HG02642 (cell line): Measurements from ENCODE around the gene ARID1B.
"Not testable (repeated sequence)": the region's sequence is repeated elsewhere in the genome, so short reads cannot be mapped to it uniquely, and the experiment has no call there.

Experiments used
- ATAC-seq: cut with Tn5 transposase; IDR thresholded peaks from one replicate; pipeline ENCODE4 v1.9.1; 2021; ENCODE audit warnings: mild to moderate bottlenecking; ENCODE audit not compliant: unreplicated experiment, poor library complexity

ARID1B gene

DNA sequence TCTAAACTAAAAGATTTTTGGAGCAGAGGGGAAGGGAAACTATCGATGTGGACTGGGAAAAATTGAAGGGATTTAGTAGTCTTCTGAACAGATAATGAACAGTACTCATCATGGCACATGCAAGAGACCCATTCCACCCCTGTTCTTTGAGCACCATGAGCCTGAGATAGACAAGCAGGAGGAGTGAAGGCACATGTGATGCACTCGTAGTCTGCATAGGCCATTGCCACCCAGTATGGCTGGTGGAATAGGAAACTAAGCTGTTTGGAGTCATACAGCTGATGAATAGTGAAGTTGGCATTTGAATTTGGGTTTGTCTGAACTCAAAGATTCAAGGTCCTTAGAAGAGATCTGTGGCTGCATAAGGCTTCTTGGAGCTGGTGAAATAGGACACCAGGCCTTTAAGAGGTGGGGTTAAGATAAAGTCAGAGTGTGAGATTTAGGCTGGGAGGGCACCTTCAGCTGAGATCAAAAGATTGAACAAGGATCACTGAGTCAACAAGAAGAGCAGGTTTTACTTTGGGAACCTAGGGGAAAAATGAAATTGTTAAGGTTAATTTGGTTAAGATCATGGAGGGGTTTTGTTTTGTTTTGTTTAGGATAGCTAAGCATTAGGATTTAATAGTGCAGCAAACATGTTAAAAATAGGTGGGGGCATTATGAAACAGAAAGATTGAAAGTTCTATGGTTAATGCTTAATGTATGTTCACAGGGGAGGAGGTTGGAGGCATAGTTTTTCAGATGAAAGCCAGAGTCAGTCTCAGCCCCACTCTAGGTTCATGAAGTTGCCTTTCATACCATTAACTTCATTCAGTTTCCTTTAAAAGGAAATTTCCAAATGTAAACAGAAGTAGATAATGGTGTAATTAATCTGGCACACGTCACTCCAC lies 148.8 kb downstream of the ARID1B start:
- peak; percentile 79 for ATAC-seq

DNA sequence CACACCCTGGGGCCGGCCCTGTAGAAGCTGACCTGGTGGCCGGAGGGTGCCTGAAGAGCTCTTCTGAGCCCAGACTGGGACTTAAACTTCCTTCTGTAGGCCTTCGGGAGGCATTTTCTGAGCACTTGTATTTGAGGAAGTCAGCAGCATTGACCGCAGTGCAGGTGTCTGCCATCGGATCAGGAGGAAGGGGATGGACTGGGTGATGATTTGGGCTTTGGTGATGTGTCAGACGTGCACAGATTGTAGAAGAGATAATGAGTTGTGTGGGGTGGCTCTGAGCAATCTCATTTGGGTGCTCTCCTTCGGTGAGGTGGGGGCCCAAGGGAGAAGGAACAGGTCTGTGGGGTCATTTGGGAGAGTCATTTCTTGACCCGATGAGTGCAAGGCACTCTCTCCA lies 150.9 kb downstream of the ARID1B start:
- no peak for ATAC-seq

DNA sequence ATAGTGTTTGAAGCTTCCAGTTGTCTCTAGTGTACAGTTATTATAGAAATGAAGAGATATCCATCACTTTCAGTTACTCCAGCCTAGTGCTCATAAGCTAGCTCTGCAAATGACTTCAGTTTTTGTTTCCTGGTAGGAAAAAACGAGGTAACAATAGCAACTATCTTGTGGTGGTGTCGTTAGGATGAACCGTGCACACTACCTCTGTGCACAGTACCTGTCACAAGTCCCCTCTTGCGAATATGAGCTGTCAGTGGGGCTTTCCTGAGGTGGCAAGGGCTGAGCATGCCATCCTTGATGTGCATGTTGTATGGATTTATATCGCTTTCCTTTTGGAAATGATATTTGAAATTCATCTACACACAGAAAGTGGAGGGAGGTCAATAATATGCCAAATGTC lies 151.8 kb downstream of the ARID1B start:
- no peak for ATAC-seq

DNA sequence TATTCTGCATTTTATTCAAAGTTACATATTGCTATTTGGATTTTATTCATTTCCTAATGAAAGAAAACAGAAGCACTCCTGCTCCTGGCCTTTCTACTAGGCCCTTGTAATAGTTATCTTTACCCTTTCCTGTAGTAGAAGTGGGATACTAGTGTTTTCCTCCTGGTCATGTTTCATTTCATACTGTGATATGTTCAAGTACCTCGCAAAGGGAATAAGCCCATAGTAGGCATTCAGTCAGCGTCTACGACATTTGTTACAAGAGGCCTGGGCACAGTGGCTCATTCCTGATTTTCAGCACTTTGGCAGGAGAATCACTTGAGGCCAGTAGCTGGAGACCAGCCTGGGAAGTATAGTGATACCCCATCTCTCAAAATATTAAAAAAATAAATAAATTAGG lies 154.1 kb downstream of the ARID1B start:
- ATAC-seq, result no peak

DNA sequence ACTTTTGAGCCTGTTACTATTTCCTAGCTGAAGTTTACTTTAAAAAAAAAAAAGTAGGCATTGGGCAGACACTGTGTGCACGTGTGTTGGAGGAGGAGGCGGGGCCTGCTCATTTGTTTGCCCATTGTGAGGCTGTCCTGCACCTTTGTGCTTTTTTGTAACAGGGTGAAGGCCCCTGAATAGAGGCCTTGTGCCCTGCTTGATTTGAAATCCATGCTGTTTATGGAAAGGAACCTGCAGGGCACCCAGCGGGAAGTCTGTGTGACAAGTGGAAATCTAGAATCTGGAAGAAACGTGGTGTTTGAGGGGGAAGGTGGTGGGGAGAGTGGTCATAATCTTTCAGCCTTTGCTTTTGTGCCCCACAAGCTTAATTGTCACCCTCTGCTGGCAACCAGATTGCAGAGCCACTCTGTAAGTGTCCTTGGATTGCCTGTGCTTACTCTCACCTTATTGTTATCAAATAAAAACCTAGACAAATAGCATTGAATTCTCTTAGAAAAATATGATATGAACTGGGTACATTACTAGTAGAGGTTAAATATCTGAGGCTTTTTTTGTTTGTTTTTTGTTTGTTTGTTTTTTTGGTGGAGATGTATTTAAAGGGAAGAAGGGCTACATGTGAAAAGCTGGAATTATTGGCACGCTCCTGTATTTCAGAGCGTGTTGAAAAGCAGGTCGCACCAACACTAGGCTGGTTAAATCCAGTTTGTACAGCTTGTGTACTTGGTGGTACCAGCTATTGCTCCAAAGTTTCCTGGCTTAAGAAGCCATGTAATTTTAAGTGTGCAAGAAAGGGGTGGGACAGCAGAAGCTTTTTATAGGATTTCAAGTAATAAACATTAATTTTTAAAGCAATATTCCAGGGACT lies 156.3 kb downstream of the ARID1B start:
- ATAC-seq, result no peak

DNA sequence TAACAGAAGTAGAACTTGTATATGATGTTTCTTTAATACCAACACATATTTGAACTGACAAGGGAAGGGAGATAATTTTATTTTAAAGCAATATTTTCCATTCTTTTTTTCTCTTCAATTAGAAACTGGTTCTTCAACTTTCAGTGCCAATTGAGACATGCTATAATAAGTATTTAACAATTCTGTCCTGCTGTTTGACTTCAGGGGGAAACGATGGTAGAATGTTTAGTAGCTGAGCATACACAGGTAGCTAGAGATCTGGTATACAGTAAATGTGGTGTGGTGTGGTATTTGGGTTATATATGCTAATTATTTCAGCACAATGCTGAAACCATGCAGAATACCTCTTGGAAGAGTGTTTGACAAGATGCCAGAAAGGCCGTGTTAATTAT lies 156.9 kb downstream of the ARID1B start:
- no peak for ATAC-seq

DNA sequence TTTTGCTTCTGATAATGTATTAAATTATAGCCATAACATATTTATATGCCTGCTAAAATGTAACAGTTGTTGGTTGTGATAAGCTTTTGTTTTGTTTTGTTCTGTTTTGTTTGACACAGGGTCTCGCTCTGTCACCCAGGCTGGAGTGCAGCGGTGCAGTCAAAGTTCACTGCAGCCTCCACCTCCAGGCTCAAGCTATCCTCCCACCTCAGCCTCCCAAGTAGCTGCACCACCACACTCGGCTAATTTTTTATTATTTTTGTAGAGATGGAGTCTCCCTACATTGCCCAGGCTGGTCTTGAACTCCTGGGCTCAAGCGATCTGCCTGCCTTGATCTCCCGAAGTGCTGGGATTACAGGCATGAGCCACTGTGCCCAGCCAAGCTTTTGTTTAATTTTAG lies 157.8 kb downstream of the ARID1B start:
- ATAC-seq, result no peak

DNA sequence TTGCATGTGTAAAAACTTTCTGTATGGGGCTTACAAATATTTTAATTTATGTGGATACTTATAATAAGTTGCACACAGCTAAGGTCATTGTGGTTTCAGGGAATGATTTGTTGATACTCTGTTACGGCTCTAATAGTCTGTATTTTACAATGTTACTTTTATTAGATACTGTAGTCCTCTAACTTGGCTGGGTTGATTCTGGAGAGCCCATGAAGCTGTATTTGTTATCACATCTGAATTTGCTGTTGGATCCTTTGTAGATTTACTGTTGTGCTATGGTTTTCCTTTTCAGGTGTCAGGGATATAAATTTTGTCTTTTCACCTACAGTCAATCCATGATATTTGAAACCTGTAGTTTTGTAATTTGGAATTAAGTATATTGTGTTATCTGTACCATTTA lies 161.0 kb downstream of the ARID1B start:
- ATAC-seq, result no peak

DNA sequence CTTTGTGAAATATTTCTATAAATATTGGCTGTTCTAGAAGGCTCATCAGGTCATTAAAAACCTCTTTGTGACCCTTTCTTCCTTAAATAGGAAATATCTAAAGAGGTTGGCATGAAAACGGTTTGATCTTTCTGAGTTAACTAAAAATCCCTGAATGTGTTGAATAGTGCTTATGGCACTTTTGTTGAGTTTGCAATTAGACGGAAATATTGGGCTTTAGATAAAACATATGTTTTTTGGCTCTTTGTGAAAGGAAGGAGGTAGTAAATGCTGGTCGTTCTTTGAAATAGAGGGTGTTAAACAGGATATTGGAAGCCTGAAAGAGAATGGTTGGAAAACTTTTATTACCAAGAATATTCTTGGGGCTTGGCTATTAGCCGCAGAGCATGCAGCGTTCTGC lies 163.0 kb downstream of the ARID1B start:
- ATAC-seq, result no peak

DNA sequence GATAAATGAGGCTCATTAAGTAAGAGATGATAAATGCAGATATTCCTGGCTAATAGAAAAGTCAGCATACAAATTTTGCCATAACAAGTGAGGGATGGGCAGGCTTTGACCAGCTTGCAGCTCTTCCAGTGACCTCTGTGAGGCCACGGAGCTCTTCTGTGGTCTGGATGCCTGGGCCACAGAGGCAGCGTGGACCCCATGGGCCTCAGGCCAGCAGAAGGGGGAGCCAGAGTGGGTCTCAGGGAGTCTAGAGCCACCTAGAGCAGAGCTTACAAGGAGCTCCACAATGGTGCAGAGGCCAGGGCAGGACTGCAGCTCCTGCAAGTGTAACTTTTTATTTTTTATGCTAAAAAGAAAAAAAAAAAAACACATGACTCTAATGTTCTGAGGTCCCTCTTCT lies 165.1 kb downstream of the ARID1B start:
- ATAC-seq, result no peak

DNA sequence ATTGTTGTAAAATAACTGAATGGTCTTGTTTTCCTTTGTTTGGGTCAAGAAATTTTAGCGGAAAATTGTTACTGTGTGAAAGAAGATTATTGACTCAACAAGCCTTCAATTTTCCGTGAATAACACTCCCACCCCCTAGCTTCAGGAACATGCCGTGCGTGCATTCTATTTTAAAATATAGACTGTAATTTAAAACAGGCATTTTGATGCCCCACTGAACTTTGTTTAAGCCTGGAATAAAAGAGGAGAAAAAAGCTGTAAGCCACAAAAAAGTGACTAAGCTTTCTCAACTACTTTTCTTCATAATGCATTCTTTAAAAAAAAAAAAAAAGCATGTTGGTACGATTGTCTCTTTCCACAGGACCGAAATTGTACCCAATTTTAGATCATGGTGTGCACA lies 166.0 kb downstream of the ARID1B start:
- ATAC-seq, result no peak

DNA sequence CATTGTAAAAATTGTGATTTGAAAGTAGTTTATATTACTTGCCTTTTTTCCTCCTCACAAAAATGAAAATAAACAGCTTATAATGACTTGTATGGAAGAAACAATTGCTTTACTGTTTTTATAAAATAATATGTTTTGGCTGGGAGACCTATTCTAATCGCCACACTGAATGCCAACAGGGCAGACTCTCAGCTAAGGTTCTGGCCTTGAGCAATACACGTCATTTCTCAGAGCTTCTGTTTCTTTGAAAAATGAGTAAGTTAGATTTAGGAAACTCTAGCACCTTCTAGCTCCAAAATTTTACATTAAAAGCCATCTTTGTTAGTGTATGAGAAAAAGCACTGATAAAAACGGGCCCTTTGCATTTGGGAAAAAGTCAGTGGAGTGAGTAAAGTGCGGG lies 166.6 kb downstream of the ARID1B start:
- no peak for ATAC-seq

DNA sequence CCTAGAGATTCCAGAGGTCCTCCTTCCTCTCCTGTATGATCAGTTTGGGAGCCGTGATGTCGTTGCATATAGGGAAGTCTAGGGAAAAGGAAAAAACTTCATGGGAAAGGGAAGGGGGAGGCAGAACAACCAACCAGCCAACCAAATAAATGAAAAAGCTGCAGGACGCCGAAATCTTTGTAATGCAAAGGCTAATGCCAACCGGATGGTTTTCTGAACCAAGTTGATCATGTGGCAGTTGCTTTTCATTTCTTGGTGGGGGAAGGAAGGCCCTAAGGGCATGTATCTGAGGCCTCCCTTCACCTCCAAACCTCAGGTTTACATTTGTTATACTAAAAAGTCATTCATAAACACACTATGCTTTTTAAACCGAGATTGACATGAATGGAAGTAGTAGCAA lies 167.2 kb downstream of the ARID1B start:
- ATAC-seq, result no peak

DNA sequence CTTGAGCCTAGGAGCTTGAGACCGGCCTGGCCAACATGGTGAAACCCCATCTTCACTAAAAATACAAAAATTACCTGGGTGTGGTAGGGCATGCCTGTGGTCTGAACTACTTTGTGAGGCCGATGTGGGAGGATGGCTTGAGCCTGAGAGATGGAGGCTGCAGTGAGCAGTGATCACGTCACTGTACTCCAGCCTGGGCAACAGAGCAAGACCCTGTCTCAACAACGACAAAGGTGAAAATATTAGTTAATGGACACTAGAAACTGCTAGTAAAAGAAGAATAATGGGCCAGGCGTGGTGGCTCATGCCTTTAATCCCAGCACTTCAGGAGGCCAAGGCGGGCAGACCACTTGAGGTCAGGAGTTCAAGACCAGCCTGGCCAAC lies 168.6 kb downstream of the ARID1B start:
- not testable (repeated sequence) for ATAC-seq

DNA sequence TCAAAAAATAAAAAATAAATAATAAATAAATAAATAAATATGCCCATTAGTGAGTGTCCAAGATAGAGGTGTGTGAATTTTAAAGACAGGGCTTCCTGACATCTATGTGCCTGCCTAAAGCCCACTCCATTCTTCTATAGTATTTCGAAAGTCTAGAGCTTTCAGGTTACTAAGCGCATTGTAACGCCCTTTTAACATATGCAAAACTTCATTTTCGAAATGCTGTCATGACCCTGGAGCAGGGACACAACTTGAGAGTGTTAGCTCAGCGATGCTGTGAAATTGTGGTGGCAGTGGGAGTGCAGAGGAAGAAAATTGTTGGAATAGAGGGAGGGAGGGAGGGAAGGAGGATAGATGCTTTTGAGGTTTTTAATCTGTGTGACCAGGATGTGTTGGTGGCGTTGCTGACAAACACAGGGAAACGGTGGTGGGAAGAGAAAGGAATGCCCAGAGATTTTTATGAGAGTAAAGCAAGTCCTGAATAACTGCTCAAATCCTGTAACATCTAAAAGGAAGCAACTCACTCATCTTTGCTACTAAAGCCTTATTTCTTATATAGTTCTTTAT lies 169.3 kb downstream of the ARID1B start:
- no peak for ATAC-seq

DNA sequence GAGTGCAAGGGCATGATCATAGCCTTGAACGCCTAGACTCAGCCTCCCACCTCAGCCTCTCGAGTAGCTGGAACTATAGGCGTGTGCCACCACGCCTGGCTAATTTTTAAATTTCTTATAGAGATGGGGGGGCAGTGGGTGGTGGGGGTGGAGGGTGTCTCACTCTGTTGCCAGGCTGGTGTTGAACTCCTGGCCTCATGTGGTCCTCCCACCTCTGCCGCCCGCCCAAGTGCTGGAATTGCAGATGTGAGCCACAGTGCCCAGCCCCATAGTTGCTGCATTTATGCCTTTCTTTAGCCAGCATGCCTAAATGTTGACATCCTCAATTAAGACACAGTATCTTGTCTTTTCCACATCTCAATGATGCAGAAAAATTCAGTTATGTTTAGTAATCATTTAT lies 171.1 kb downstream of the ARID1B start:
- no peak for ATAC-seq

DNA sequence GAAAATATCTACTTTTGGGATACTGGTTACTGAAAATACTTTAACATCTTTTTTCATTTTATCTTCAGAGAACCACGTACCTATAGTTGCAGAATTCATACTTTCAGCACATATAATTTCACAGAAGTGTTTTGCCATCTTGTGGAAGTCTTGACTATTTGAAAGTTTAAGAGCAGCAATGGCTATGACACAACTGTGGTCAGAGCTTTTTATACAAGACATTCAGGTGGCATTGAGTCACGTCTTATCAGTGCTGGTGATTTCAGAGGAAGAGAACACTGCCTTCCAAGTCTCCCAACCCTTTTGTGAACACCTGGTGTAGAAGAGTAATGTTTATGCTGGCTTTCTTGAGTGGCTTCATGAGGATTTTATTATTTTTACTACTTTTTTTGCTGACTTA lies 171.6 kb downstream of the ARID1B start:
- no peak for ATAC-seq

DNA sequence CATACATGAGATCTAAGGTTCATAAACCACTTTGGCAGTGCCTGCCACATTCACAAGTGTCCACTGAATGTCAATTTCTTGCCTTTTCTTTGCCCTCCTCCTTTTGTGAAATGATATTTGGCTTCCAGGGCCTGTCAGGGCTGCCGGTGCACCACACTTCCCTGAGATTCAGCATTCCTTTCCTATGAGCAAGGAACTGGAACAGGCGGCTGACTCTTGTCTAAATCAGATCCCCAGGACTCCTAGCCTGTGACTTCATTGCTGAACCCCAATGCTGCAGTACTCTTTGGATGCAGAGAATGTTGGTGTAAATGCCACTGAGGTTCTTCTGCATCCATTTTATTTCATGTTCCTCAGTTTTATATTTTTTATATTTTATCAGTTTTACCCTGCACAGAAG lies 172.2 kb downstream of the ARID1B start:
- no peak for ATAC-seq

DNA sequence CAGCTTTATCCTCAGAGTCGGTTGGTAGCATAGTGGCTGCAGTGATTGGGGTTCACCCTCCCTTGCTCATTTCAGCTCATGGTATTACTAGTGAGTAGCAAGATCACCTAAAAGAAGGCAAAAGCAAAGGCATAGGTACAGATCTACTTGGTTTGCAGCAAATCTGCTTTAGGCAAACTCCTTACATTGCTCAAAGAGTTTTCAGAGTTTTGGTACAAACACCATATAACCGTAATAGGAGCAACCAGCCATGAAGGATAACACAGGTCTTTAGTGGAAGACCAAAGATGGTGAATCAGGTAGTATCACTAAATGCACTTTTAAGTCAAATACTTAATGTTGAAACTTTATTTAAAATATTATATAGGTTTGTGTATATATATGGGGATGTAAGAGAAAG lies 172.9 kb downstream of the ARID1B start:
- no peak for ATAC-seq

DNA sequence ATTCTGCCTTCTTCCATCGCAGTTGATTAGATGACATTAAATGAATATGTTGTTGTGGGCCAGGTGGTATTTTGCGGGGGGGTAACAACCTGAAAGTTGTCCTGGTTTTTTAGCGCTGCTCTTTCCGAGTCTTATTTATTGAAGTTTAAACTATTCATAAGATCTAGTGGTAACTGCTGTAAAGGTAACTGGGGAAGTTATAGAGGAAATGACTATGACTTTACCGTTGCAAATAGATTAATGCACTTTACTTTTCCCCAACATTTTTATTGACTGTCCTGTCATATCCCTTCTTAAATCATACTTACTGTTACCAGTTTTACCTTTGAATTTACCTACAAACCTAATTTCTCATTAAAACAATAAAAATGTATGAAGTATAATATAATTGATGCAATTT lies 173.4 kb downstream of the ARID1B start:
- ATAC-seq, result no peak

DNA sequence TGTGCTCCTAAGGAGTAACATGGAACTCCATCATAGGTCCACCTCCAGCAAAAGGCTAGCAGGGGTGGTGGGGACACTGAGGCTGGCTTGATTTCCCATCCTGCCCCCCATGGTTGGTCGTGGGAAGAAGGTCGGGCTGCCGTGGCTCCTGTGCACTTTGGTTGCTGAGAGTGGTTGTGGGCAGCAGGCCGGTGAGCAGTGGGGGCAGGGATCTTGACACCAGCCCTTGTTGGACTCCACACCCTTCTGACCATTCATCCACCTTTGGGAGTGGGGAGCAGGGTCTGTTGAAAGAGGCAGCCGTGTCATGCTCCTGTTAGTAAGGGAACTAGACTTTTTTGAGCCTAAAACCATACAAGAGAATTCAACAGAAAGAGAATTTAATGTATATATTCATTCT lies 175.2 kb downstream of the ARID1B start:
- ATAC-seq, result no peak
